Heart right ventricle (tissue), 16 donors: ENCODE results near the gene FN3KRP. TPM values are rescaled to one million over a fixed set of nuclear protein-coding genes. Genes with fewer than 3 reads are reported as not detected.
A peak's percentile ranks its signal among the peaks of the same experiment; 100 is the strongest.

Experiments
- ATAC-seq, 8 donors: fragments of 200-7000 bp; cut with Tn5 transposase; one replicate each; pipeline ENCODE4 v1.9.1; 2020; ENCODE audit warnings: mild to moderate bottlenecking in 8 of 8, moderate library complexity in 8 of 8, moderate number of reproducible peaks in 1 of 8
- DNase-seq, 2 donors: peaks; one replicate each; pipeline ENCODE4 v3.0.0-alpha.2; 2020
- H3K27ac ChIP-seq, 10 donors: fragments of 200-600 bp; sonication (generic) in 2 of 10; one replicate each; pipeline versions ENCODE4 v1.5.0 to v1.8.0; 2020 to 2022; ENCODE audit warnings: mild to moderate bottlenecking in 3 of 10
- H3K27me3 ChIP-seq, 7 donors: fragments of 200-600 bp; one replicate each; pipeline ENCODE4 v1.8.0; 2021 to 2022; ENCODE audit warnings: mild to moderate bottlenecking in 2 of 7
- H3K36me3 ChIP-seq, 9 donors: fragments of 200-600 bp; sonication (generic) in 1 of 9; one replicate each; pipeline versions ENCODE4 v1.5.0 to v1.8.0; 2020 to 2022; ENCODE audit warnings: mild to moderate bottlenecking in 2 of 9
- H3K4me1 ChIP-seq, 9 donors: fragments of 200-600 bp; sonication (generic) in 1 of 9; one replicate each; pipeline versions ENCODE4 v1.5.0 to v1.8.0; 2020 to 2022; ENCODE audit warnings: mild to moderate bottlenecking in 4 of 9
- H3K4me3 ChIP-seq, 10 donors: fragments of 200-600 bp; sonication (generic) in 2 of 10; one replicate each; pipeline versions ENCODE4 v1.5.0 to v1.8.0; 2020 to 2022; ENCODE audit warnings: mild to moderate bottlenecking in 7 of 10, moderate library complexity in 2 of 10
- H3K9me3 ChIP-seq, 11 donors: fragments of 200-600 bp in 10 of 11; sonication (generic) in 2 of 11; one replicate each; pipeline versions ENCODE4 v1.5.0 to v1.8.0; 2013 to 2022; ENCODE audit warnings: mild to moderate bottlenecking in 2 of 11, control low read depth in 1 of 11, moderate library complexity in 1 of 11
- WGBS, 2 donors: extraction: QIAGEN DNeasy Blood & Tissue Kit; methylation state at CpG; one replicate each; pipeline ENCODE4 v1.1.7; 2013; ENCODE audit warnings: inconsistent platforms in 1 of 2; 5-methylcytosine and 5-hydroxymethylcytosine counted together
- intact Hi-C, 10 donors: fragments of 100-400 bp; cut with DNase I; formaldehyde crosslinking; loops; one replicate each; pipeline versions ENCODE4 v1.11.1 to v1.14.2; 2022
- polyA plus RNA-seq, 2 donors: library from polyadenylated mRNA; stranded (reverse); fragments of 200-250 nt; gene quantifications; one replicate each; pipeline ENCODE4 v1.2.3, GENCODE V29; 2013
- total RNA-seq, 10 donors: library from RNA; stranded (reverse); fragmentation: NEBNext Ultra II Directional in 3 of 10; extraction: Animal tissue kit (Norgen Biotek cat#: 25700) in 3 of 10; gene quantifications; one replicate each; pipeline versions ENCODE4 v1.2.1 to v1.2.4, GENCODE V29; 2021 to 2023
- TF ChIP-seq, protein P1 (sequence below), 9 donors: fragments of 200-600 bp; sonication (generic) in 2 of 9; IDR thresholded peaks; one replicate each; pipeline versions ENCODE4 v1.5.0 to v1.8.0; 2021 to 2022; ENCODE audit warnings: antibody characterized with exemption in 9 of 9, mild to moderate bottlenecking in 5 of 9, moderate library complexity in 1 of 9
- donor health status: Arrhythmogenic right ventricular cardiomyopathy.
- donor health status: ischemic (EF 13 %, LVEDD 7.1; RV severe dilation, severe dysfunction).
- donor health status: healthy with polysubstance abuse.
- donor health status: DM: no; HTN: yes; CAD: no.
- donor health status: DM: no; HTN: no; CAD: no.
- donor health status: ischemic (EF 25% LVEDD 6.9; RV normal size, moderate dysfunction).
- donor health status: ischemic (EF 25% LVEDD 5.7; RV mildly dilated, moderate dysfunction).
- donor health status: healthy.
- donor health status: DM: yes; HTN: yes; CAD: no.
- donor health status: Ischemic cardiomyopathy.
- donor health status: ischemic (EF 35%, LVEDD 5.7; RV mildly dilated, moderate dysfunction).
- donor health status: nonischemic (EF 11% LVEDD 7.7; RV severe dilation, severe dysfunction).
- donor health status: DM: yes; HTN: yes; CAD: no.
- donor health status: PGD.
- donor health status: ischemic (EF 29% LVEDD 5.4; RV normal size, mild dysfunction).
- donor health status: nonischemic (EF 23%, LVEDD 6.1; RV moderate dilation, normal function).

FN3KRP gene
- total and polyA plus RNA-seq, 12 donors: 10.3 to 21.5 (median 15.3) TPM

DNA sequence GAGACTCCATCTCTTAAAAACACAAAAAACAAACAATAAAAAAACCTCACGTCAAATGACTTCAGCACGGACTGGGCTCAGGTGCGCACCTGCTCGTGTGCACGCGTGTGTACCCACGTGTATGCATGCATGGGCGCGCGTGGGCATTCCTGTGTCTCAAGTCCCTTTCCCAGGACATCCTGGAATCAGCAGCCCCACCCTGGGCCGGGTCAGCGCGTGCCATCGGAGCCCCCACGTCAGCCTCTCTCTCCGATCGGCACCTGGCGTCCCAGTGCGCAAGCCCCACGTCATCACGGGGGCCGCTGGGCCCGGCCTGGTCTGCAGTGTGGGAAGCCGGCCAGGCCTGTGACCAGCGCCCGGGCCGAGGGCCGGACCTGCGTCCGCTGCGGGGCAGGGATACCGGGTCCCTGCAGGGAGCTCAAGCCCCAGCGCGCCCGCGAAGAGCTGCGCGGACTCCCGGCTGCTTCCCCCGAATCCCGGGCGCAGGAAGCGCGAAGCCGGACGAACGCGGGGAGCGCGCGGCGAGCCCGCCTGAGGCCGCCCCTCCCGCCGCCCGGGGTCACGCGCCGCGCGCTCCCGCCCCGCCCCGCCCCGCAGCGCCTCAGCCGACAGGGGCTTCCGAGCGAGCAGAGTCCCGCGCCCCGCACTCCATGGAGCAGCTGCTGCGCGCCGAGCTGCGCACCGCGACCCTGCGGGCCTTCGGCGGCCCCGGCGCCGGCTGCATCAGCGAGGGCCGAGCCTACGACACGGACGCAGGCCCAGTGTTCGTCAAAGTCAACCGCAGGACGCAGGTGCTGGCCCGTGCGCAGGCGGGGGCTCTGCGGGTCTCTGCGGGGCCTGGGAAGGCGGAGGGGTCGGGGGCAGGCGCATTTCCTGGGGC, 18.7 kb downstream of the FN3KRP start, which contains the start of gene FN3K:
Gene FN3K, plus strand, starts transcription at position 629 of the 880 bp plus-strand sequence. Its CDS starts 22 bp downstream, at position 651.
- ATAC-seq: peak; percentile 38 to 89 (median 60)

DNA sequence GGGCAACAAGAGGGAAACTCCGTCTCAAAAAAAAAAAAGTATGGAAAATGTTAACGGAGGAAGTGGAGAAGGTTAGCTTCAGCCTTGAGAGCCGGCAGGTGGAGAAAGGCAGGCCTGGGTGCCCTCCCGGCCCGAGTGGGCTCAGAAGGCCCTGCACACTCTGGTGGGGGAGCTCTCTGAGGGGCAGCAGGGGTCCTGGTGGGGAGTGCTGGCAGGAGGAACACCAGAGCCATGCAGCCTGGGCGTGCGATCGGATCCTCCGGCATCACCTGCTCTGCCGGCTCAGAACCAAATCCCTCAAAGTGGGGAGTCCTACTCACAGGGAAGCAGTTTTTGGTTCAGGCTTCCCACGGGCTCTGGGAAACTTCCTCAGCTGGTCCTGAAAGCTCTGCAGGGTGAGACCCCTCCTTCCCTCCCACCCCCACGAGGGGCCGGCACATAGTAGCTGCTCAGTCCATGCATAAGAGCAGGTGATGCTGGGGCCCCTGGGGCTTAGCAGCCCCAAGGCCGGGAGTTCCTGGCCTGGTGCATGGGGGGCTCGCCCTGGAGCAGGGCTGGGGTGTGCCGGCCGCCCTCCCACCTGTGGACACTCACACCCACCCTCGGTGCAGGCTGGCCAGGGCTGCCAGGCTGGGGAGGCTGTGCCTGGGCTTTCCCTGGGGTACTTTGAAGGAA, 20.1 kb downstream of the FN3KRP start:
- TF ChIP-seq, protein P1, sequence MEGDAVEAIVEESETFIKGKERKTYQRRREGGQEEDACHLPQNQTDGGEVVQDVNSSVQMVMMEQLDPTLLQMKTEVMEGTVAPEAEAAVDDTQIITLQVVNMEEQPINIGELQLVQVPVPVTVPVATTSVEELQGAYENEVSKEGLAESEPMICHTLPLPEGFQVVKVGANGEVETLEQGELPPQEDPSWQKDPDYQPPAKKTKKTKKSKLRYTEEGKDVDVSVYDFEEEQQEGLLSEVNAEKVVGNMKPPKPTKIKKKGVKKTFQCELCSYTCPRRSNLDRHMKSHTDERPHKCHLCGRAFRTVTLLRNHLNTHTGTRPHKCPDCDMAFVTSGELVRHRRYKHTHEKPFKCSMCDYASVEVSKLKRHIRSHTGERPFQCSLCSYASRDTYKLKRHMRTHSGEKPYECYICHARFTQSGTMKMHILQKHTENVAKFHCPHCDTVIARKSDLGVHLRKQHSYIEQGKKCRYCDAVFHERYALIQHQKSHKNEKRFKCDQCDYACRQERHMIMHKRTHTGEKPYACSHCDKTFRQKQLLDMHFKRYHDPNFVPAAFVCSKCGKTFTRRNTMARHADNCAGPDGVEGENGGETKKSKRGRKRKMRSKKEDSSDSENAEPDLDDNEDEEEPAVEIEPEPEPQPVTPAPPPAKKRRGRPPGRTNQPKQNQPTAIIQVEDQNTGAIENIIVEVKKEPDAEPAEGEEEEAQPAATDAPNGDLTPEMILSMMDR (IDR thresholded peaks at IDR 0.05): no peak
- DNase-seq (no peak), ATAC-seq (peak in 1 of 8 donors; percentile 0)
- WGBS, 2 donors: 59 to 65% methylated on average over 18 of the region's 18 CpGs
- H3K4me1 ChIP-seq: peaks cover 0 to 37% (median 16%) of the 10 kb centered on the region in 9 donors
- peak overlapping the region in 9 of 10 donors; percentile 80 to 96 (median 93) for H3K27ac ChIP-seq
- no peaks in the 10 kb centered on the region for H3K27me3 ChIP-seq
- peaks cover 4 to 45% (median 24%) of the 10 kb centered on the region in 9 donors for H3K36me3 ChIP-seq
- H3K4me3 ChIP-seq: peak overlapping the region in 9 of 10 donors; percentile 62 to 94 (median 82)
- intact Hi-C loops: no loop called here
- H3K9me3 ChIP-seq: peaks cover 0 to 26% (median 3%) of the 10 kb centered on the region in 11 donors

More for the DNA sequence above, 18.7 kb downstream of the FN3KRP start, which contains the start of gene FN3K:
- Histone ChIP-seq H3K36me3 (peaks cover 0 to 40% (median 12%) of the 10 kb centered on the region in 9 donors), H3K4me3 (peak within 1 kb of the TSS; percentile 62 to 94 (median 81)), H3K27me3 (no peaks in the 10 kb centered on the region), H3K27ac (peak within 1 kb of the TSS; percentile 76 to 96 (median 91)), H3K9me3 (peaks cover 0 to 14% (median 0%) of the 10 kb centered on the region in 11 donors), H3K4me1 (peaks cover 0 to 37% (median 16%) of the 10 kb centered on the region in 9 donors)
- DNase-seq: peak; percentile 71 to 75
- TF ChIP-seq, protein P1 (IDR thresholded peaks at IDR 0.05): no peak
- WGBS, 2 donors: 3 to 5% methylated on average over 74 to 101 of the region's 101 CpGs
- intact Hi-C loops: loop anchor here in 2 of 10 donors (1.0 to 5.0 kb wide), 2 partner anchors 19 to 88 kb away; partner anchors contain the start of genes FN3KRP (in 1 of the 2) and WDR45B (in 1 of the 2)

DNA sequence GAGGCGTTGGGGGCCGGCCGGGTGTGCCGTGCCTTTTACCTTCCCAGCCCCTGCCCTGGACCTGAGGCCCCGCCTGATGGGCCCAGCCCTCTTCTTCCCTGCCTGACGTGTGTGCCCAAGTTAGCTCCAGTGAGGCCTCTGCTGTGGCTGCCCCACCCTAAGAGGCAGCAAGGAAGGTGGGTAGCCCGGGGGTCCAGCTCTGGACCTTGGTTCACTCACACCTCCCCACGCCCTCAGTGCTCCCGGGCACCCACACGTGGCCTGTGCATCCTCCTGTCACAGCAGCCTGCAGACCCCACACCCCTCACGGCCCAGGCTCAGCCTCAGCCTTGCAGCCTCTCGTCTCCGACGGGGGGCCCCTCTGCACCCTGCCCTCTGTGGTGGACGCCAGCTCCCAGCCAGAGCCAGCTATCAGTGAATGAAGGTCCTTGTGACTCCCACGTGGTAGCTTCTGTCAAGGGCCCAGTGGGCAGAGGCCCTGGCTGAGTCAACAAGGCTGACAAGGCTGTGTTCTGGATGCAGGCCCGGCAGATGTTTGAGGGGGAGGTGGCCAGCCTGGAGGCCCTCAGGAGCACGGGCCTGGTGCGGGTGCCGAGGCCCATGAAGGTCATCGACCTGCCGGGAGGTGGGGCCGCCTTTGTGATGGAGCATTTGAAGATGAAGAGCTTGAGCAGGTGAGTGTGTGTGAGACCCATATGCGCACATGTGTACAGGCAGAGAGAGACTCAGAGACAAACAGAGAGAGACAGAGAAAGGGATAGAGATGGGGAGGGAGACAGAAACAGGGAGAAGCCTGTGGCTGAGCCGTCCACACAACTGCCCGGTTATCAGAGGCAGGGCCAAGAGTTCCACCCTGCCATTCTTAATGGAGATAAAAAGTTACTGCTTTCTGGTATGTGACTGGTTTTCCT, 21.7 kb downstream of the FN3KRP start:
- TF ChIP-seq, protein P1 (IDR thresholded peaks at IDR 0.05): no peak
- Histone ChIP-seq H3K27me3 (no peaks in the 10 kb centered on the region), H3K27ac (peak overlapping the region in 9 of 10 donors; percentile 53 to 96 (median 89)), H3K36me3 (peaks cover 6 to 55% (median 37%) of the 10 kb centered on the region in 9 donors), H3K9me3 (peaks cover 0 to 19% (median 2%) of the 10 kb centered on the region in 11 donors), H3K4me1 (peaks cover 0 to 37% (median 16%) of the 10 kb centered on the region in 9 donors), H3K4me3 (peak overlapping the region in 7 of 10 donors; percentile 15 to 94 (median 83))
- WGBS, 2 donors: 39 to 57% methylated on average over 26 of the region's 26 CpGs
- intact Hi-C loops: no loop called here
- DNase-seq: peak; percentile 77 to 85
- peak; percentile 57 to 95 (median 89) for ATAC-seq
